Measurements from ENCODE around the gene RAP1B.

The RAP1B gene

DNA sequence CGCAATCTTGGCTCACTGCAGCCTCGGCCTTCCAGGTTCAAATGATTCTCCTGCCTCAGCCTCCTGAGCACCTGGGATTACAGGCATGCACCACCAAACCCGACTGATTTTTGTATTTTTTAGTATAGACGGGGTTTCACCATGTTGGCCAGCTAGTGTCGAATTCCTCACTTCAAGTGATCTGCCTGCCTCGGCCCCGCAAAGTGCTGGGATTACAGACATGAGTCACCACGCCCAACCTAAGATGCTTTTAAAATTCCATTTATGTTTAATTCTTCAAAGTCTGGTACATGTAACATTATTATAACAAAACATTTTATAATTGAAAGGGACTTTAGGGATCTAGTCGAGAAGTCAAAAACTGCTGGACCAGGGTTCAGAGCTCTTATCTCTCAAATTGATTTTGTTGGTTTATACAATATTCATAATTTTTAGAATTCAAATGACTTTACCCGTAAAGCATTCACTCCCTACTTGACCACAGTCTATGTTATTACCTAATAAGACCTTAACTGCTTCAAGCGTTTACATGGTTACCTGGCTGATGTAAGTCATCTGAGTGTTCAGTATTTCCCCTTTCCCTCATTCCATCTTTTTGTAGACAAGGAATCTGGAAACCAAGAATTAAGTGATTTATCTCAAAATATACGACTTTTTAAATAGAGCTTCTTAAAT lies 28.2 kb downstream of the RAP1B start:
- TF ChIP-seq, protein P1, sequence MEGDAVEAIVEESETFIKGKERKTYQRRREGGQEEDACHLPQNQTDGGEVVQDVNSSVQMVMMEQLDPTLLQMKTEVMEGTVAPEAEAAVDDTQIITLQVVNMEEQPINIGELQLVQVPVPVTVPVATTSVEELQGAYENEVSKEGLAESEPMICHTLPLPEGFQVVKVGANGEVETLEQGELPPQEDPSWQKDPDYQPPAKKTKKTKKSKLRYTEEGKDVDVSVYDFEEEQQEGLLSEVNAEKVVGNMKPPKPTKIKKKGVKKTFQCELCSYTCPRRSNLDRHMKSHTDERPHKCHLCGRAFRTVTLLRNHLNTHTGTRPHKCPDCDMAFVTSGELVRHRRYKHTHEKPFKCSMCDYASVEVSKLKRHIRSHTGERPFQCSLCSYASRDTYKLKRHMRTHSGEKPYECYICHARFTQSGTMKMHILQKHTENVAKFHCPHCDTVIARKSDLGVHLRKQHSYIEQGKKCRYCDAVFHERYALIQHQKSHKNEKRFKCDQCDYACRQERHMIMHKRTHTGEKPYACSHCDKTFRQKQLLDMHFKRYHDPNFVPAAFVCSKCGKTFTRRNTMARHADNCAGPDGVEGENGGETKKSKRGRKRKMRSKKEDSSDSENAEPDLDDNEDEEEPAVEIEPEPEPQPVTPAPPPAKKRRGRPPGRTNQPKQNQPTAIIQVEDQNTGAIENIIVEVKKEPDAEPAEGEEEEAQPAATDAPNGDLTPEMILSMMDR (conservative IDR thresholded peaks at IDR 0.05; ENCODE audit: low read depth, low read length), result no peak
- no peak overlapping the region for H3K4me3 ChIP-seq (ENCODE audit: low read length)
- DNase-seq (ENCODE audit: low read depth), result peak; percentile 47

- TF ChIP-seq, protein P1 (conservative IDR thresholded peaks at IDR 0.05; ENCODE audit: low read depth, low read length), result no peak
- no peak for DNase-seq (ENCODE audit: low read depth)
- H3K4me3 ChIP-seq (ENCODE audit: low read length), result no peak overlapping the region
These were observed 28.7 kb downstream of the RAP1B start for GRCh38 chr12:68639396-68639767.

DNA sequence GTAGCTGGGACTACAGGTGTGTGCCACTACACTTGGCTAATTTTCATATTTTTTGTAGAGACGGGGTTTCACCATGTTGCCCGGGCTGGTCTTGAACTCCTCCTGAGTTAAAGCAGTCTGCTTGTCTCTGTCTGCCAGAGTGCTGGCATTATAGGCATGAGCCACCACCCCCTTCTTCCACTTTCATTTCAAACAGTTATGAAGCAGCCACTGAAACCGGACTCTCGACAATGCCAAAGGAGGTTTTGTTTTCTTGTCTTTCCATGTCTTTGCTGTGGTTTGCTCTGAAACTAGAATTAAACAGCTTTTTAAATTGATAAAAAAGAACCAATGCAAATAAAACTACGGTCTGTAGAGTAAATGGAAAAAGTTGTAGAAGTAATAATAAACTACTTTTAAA lies 30.4 kb downstream of the RAP1B start:
- TF ChIP-seq, protein P1 (conservative IDR thresholded peaks at IDR 0.05; ENCODE audit: low read depth, low read length), result no peak
- H3K4me3 ChIP-seq (ENCODE audit: low read length), result no peak overlapping the region
- no peak for DNase-seq (ENCODE audit: low read depth)

- TF ChIP-seq, protein P1 (conservative IDR thresholded peaks at IDR 0.05; ENCODE audit: low read depth, low read length), result no peak
- H3K4me3 ChIP-seq (ENCODE audit: low read length), result no peak overlapping the region
- no peak for DNase-seq (ENCODE audit: low read depth)
These were observed 35.8 kb downstream of the RAP1B start for GRCh38 chr12:68646484-68646883.

- TF ChIP-seq, protein P1 (conservative IDR thresholded peaks at IDR 0.05; ENCODE audit: low read depth, low read length), result no peak
- no peak for DNase-seq (ENCODE audit: low read depth)
- H3K4me3 ChIP-seq (ENCODE audit: low read length), result no peak overlapping the region
These were observed 36.8 kb downstream of the RAP1B start for GRCh38 chr12:68647507-68647906.

DNA sequence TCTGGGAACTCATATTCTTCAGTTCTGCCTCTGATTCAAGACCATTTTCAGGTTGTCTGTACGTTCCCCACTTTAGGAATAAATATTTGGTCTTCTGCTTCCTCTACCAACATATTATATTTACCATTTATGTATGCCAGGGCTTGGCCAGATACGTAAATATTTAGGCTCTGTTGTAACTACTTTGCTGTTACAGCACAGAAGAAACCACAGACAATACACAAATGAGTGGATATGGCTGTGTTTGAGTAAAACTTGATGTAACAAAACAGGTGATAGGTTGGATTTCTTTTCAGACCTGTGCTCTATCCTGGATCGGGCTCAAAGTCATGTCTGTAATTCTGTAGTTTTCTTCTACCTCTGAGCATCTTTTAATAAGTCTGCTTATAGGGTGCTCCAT lies 37.5 kb downstream of the RAP1B start:
- TF ChIP-seq, protein P1 (conservative IDR thresholded peaks at IDR 0.05; ENCODE audit: low read depth, low read length), result no peak
- no peak overlapping the region for H3K4me3 ChIP-seq (ENCODE audit: low read length)
- DNase-seq (ENCODE audit: low read depth), result no peak

- no peak for DNase-seq (ENCODE audit: low read depth)
- H3K4me3 ChIP-seq (ENCODE audit: low read length), result no peak overlapping the region
- TF ChIP-seq, protein P1 (conservative IDR thresholded peaks at IDR 0.05; ENCODE audit: low read depth, low read length), result no peak
These were observed 54.4 kb downstream of the RAP1B start for GRCh38 chr12:68665016-68665569.
